ENCODE results near the gene FGD3.

Gene FGD3

GRCh38 chr9:92968081-92968480 lies 20.8 kb downstream of the FGD3 start:
- Histone ChIP-seq H3K9ac (ENCODE audit: low read length) (no peak overlapping the region), H3K9me3 (replicated peaks; ENCODE audit: insufficient read depth, low read length) (no peaks in the 10 kb centered on the region), H3K4me2 (ENCODE audit: low read depth, low read length) (no peak overlapping the region), H4K20me1 (ENCODE audit: insufficient read depth, low read length) (no peaks in the 10 kb centered on the region), H3K4me3 (ENCODE audit: low read length) (no peak overlapping the region), H3K27ac (ENCODE audit: low read length) (no peak overlapping the region), H2AFZ (ENCODE audit: low read length) (no peak overlapping the region), H3F3A (ENCODE audit: insufficient read depth, low read length) (peaks cover 4% of the 10 kb centered on the region), H3K4me1 (ENCODE audit: low read length) (peaks cover 22% of the 10 kb centered on the region; the same call in 1 of the 2 replicates), H3K27me3 (replicated peaks; ENCODE audit: insufficient read depth, low read length) (no peaks in the 10 kb centered on the region), H3K36me3 (replicated peaks; ENCODE audit: insufficient read depth, low read length) (no peaks in the 10 kb centered on the region), H3K9me2 (replicated peaks; ENCODE audit: insufficient read depth, low read length) (no peaks in the 10 kb centered on the region), H3K79me2 (ENCODE audit: low read length) (peaks cover 79% of the 10 kb centered on the region)
- DNase-seq = no peak
- no peak for TF ChIP-seq CTCF (IDR thresholded peaks at IDR 0.05; ENCODE audit: low read length)
- no peak for TF ChIP-seq EZH2phosphoT487 (IDR thresholded peaks at IDR 0.05; ENCODE audit: low read length)
- no peak for TF ChIP-seq EZH2 (optimal IDR thresholded peaks at IDR 0.05; ENCODE audit: low read depth, low read length)

DNA sequence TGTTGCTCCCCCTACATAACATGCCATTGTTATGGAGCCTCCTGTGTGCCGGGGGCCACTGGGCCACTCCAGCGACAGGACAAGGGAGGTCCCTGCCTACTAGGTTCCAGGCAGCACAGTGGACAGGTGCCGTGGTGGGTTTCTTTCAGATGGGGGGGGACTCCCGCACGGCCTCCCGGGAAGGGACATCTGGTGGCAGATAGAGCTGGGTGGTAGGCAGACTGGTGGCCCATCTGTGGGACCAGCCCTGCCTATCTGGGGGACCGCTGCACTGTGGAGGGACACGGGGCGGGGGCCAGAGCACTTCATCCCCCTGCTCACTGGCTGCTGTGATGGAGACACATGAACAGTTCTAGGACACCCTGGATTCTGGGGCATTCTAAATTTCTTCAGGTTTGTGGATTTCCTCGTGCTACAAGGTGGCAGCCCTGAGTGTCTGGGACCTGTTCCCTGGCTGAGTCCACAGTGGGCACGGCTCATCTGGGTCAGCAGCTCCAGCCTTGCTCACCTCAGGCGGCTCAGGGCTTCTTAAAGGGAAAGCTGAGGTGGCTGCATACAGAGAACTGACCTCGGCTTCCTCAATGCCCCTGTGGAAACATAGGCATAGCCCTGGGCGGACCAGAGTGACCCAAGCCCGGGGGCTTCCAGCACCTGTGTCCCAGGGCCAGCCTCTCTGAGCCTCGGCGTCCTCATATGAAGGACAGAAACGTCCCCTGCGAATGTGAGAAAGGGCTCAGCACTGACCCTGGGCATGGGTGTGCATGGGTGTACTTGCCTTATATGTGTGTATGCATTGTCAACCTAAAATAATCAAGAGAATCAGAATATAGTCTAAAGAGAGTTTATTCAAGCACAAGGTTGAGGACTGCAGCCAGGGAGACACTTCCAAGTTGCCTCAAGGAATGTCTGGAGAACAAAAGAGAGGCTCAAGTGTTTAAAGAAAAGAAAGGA lies 22.5 kb downstream of the FGD3 start:
- Histone ChIP-seq H3K27me3 (replicated peaks; ENCODE audit: insufficient read depth, low read length) (no peaks in the 10 kb centered on the region), H3K4me1 (ENCODE audit: low read length) (peaks cover 18% of the 10 kb centered on the region; the same call in 1 of the 2 replicates), H3K4me3 (ENCODE audit: low read length) (no peak overlapping the region), H4K20me1 (ENCODE audit: insufficient read depth, low read length) (no peaks in the 10 kb centered on the region), H3K9me2 (replicated peaks; ENCODE audit: insufficient read depth, low read length) (no peaks in the 10 kb centered on the region), H3K36me3 (replicated peaks; ENCODE audit: insufficient read depth, low read length) (no peaks in the 10 kb centered on the region), H3K79me2 (ENCODE audit: low read length) (peaks cover 88% of the 10 kb centered on the region), H3K27ac (ENCODE audit: low read length) (no peak overlapping the region), H3K9me3 (replicated peaks; ENCODE audit: insufficient read depth, low read length) (no peaks in the 10 kb centered on the region), H3F3A (ENCODE audit: insufficient read depth, low read length) (no peaks in the 10 kb centered on the region), H3K4me2 (ENCODE audit: low read depth, low read length) (no peak overlapping the region), H2AFZ (ENCODE audit: low read length) (no peak overlapping the region), H3K9ac (ENCODE audit: low read length) (no peak overlapping the region)
- no peak for DNase-seq
- TF ChIP-seq EZH2 (optimal IDR thresholded peaks at IDR 0.05; ENCODE audit: low read depth, low read length) (no peak), CTCF (IDR thresholded peaks at IDR 0.05; ENCODE audit: low read length) (no peak), EZH2phosphoT487 (IDR thresholded peaks at IDR 0.05; ENCODE audit: low read length) (no peak)

- H3K4me1 ChIP-seq (ENCODE audit: low read length) = peaks cover 14% of the 10 kb centered on the region; the same call in 1 of the 2 replicates
- H3K79me2 ChIP-seq (ENCODE audit: low read length) = peaks cover 88% of the 10 kb centered on the region
- H3K9me2 ChIP-seq (replicated peaks; ENCODE audit: insufficient read depth, low read length) = no peaks in the 10 kb centered on the region
- TF ChIP-seq CTCF (IDR thresholded peaks at IDR 0.05; ENCODE audit: low read length) (no peak), EZH2phosphoT487 (IDR thresholded peaks at IDR 0.05; ENCODE audit: low read length) (no peak), EZH2 (optimal IDR thresholded peaks at IDR 0.05; ENCODE audit: low read depth, low read length) (no peak)
- no peaks in the 10 kb centered on the region for H4K20me1 ChIP-seq (ENCODE audit: insufficient read depth, low read length)
- no peak overlapping the region for H2AFZ ChIP-seq (ENCODE audit: low read length)
- no peak overlapping the region for H3K4me2 ChIP-seq (ENCODE audit: low read depth, low read length)
- no peaks in the 10 kb centered on the region for H3F3A ChIP-seq (ENCODE audit: insufficient read depth, low read length)
- no peak for DNase-seq
- no peaks in the 10 kb centered on the region for H3K27me3 ChIP-seq (replicated peaks; ENCODE audit: insufficient read depth, low read length)
- H3K9ac ChIP-seq (ENCODE audit: low read length) = no peak overlapping the region
- no peak overlapping the region for H3K27ac ChIP-seq (ENCODE audit: low read length)
- no peak overlapping the region for H3K4me3 ChIP-seq (ENCODE audit: low read length)
- H3K36me3 ChIP-seq (replicated peaks; ENCODE audit: insufficient read depth, low read length) = no peaks in the 10 kb centered on the region
- no peaks in the 10 kb centered on the region for H3K9me3 ChIP-seq (replicated peaks; ENCODE audit: insufficient read depth, low read length)
Observed at GRCh38 chr9:92970467-92970923, 23.2 kb downstream of the FGD3 start.
